WERI-Rb-1 (cell line): ENCODE results near the gene PDHB.
A peak's percentile ranks its signal among the peaks of the same experiment; 100 is the strongest.

Source experiments
- DNase-seq: peaks from one replicate; pipeline ENCODE4 v3.0.0-alpha.2; 2020
- H3K27ac ChIP-seq: fragments of 250-450 bp; sonication (Bioruptor Pico); 2 replicates; pipeline ENCODE4 v1.5.1; 2020; ENCODE audit warnings: mild to moderate bottlenecking, moderate library complexity
- H3K27me3 ChIP-seq: fragments of 250-450 bp; sonication (Bioruptor Pico); 2 replicates; pipeline ENCODE4 v1.5.1; 2021; ENCODE audit warnings: mild to moderate bottlenecking, low read depth, moderate library complexity; ENCODE audit not compliant: insufficient read depth, severe bottlenecking
- H3K36me3 ChIP-seq: fragments of 250-450 bp; sonication (Bioruptor Pico); 2 replicates; pipeline ENCODE4 v1.5.1; 2020; ENCODE audit warnings: mild to moderate bottlenecking, moderate library complexity
- H3K4me3 ChIP-seq: 2 replicates; pipeline ENCODE4 v1.5.1; 2011; ENCODE audit warnings: low read depth, mild to moderate bottlenecking, control low read depth, low read length
- H3K9me3 ChIP-seq: fragments of 250-450 bp; sonication (Bioruptor Pico); 2 replicates; pipeline ENCODE4 v1.5.1; 2021; ENCODE audit warnings: mild to moderate bottlenecking, moderate library complexity; ENCODE audit not compliant: severe bottlenecking
- TF ChIP-seq, protein P1 (sequence below): IDR thresholded peaks from 2 replicates; pipeline ENCODE4 v1.5.1; 2011; ENCODE audit warnings: low read depth, mild to moderate bottlenecking, control low read depth, inconsistent platforms, low read length

The PDHB gene

DNA sequence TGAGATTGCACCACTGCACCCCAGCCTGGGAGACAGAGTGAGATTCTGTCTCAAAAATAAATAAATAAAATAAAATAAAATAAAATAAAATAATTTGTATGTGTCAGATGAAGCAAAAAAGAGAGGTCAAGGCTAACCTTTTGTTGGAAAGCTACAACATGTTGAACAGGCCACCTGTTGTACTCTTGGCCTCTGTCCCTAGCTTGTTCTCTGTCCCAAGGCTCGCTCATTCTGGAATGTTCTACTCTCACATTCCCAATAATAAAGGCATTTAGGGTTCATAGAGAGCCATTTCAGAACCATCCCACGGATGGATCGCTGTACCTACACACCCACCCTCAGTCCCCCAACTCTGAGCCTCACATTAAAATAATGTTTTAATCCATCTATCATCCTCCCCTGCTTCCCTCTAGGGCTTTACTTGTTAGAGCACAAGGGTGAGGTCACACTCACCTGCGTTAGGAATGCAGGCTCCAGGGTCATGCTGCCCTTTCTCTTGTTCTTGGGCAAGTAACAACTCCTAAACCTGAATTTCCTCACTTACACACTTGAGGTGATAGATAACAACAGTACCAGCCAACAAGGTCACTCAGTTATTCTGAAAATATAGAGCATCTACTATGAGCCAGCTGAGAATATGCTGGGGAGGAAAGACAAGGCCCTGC lies 33.4 kb upstream of the PDHB start:
- H3K9me3 ChIP-seq, result no peaks in the 10 kb centered on the region
- H3K27ac ChIP-seq, result 0 out of 2 replicates have a peak overlapping the region, but pooled peaks have one; percentile 12
- H3K27me3 ChIP-seq, result no peaks in the 10 kb centered on the region
- no peak overlapping the region for H3K4me3 ChIP-seq
- no peak for DNase-seq
- H3K36me3 ChIP-seq, result no peaks in the 10 kb centered on the region
- TF ChIP-seq, protein P1, sequence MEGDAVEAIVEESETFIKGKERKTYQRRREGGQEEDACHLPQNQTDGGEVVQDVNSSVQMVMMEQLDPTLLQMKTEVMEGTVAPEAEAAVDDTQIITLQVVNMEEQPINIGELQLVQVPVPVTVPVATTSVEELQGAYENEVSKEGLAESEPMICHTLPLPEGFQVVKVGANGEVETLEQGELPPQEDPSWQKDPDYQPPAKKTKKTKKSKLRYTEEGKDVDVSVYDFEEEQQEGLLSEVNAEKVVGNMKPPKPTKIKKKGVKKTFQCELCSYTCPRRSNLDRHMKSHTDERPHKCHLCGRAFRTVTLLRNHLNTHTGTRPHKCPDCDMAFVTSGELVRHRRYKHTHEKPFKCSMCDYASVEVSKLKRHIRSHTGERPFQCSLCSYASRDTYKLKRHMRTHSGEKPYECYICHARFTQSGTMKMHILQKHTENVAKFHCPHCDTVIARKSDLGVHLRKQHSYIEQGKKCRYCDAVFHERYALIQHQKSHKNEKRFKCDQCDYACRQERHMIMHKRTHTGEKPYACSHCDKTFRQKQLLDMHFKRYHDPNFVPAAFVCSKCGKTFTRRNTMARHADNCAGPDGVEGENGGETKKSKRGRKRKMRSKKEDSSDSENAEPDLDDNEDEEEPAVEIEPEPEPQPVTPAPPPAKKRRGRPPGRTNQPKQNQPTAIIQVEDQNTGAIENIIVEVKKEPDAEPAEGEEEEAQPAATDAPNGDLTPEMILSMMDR, result no peak

DNA sequence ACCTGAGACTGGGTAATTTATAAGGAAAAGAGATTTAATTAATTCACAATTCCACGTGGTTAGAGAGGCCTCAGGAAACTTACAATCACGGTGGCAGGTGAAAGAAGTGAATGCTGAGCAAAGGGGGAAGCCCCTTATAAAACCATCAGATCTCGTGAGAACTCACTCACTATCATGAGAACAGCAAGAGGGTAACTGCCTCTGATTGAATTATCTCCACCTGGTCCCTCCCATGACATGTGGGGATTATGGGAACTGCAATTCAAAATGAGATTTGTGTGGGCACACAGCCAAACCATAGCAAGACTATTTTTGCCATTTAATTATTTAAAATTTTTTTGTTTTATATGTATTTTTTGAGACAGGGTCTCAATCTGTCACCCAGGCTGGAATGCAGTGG lies 31.2 kb upstream of the PDHB start:
- Histone ChIP-seq H3K27me3 (no peaks in the 10 kb centered on the region), H3K27ac (no peak overlapping the region), H3K4me3 (no peak overlapping the region), H3K9me3 (no peaks in the 10 kb centered on the region), H3K36me3 (no peaks in the 10 kb centered on the region)
- DNase-seq, result no peak
- TF ChIP-seq, protein P1, result no peak

GRCh38 chr3:58463942-58464271 lies 30.3 kb upstream of the PDHB start:
- Histone ChIP-seq H3K27ac (no peak overlapping the region), H3K27me3 (no peaks in the 10 kb centered on the region), H3K4me3 (no peak overlapping the region), H3K36me3 (no peaks in the 10 kb centered on the region), H3K9me3 (no peaks in the 10 kb centered on the region)
- DNase-seq, result no peak
- TF ChIP-seq, protein P1, result no peak

GRCh38 chr3:58463181-58463941 lies 29.7 kb upstream of the PDHB start:
- TF ChIP-seq, protein P1, result peak; percentile 92
- DNase-seq, result peak; percentile 90
- Histone ChIP-seq H3K9me3 (no peaks in the 10 kb centered on the region), H3K4me3 (no peak overlapping the region), H3K27me3 (no peaks in the 10 kb centered on the region), H3K27ac (no peak overlapping the region), H3K36me3 (no peaks in the 10 kb centered on the region)

- Histone ChIP-seq H3K27ac (no peak overlapping the region), H3K36me3 (no peaks in the 10 kb centered on the region), H3K4me3 (no peak overlapping the region), H3K27me3 (no peaks in the 10 kb centered on the region), H3K9me3 (no peaks in the 10 kb centered on the region)
- DNase-seq, result no peak
- TF ChIP-seq, protein P1, result no peak
Observed at GRCh38 chr3:58462829-58463180, 29.2 kb upstream of the PDHB start.
